Activated CD4-positive, alpha-beta T cell treated with anti-CD3 and anti-CD28 coated beads for 4 hours (primary cell): ENCODE data around the gene VWF.

Experiments used
- DNase-seq, 2 donors: peaks; one replicate each; pipeline ENCODE4 v3.0.0-alpha.2; 2020

Gene VWF

DNA sequence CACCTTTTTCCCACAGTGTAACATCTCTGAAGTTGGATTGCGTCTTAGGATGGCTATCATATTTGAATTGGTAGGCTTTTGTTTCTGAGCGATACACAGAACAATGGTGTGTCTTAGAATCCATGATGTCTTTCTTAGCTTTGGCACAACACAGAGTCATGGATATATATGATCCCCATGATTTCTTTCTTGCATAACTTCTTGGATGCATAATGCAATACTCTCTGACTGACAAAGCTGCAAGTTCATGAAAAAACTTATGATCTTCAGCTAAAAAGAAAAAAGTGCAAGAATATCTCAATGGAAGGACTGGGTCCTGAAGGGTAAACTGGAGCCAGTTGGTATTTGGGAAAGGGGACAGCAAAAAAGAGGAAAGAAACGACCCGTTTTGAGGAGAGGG lies 48.1 kb downstream of the VWF start:
- DNase-seq, result no peak

DNA sequence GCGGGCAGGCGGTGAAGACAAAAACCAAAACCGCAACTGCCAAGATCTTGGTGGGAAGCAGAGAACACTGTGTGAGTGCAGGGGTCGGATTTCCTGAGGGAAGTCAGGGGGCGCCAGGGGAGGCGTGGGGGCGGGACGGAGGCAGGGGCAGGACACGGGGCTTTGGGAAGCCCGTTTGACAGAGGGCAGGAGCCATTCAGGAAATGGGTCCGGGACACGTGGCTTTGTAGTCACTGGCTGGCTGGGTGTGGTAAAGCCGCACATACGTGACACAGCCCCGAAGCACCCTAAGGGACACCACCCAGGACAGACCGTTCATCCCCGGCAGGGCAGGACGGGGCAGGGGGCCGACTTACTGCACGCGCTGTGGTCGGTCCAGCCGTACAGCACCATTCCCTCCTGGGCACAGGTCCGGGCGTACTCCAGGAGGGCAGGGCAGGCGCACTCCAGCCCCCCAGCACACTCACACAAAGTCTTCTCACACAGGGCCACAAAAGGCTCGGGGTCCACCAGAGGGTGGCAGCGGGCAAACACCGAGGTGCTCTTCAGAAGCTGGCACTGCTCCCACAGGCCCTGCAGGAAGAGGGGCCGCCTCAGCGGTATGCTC lies 49.4 kb downstream of the VWF start:
- peak in 1 of 2 donors; percentile 17 for DNase-seq

DNA sequence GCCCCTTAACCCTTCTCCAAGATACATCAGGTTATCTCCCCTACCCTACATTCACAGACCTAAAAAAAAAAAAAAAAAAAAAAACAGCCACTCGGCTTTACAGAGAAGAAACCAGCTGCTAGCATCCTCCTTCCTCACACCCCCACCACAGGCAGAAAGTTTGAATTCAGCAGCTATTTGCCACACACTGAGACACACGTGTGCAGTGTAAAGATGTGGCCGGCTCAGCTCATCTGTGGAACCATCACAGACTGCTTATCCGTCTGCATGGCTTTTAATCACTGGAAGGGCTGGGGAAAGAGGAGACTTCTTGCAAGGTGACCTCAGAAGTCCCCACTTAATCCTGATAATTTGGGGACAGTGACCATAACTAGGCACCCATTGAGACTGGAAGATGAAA lies 50.0 kb downstream of the VWF start:
- no peak for DNase-seq

DNA sequence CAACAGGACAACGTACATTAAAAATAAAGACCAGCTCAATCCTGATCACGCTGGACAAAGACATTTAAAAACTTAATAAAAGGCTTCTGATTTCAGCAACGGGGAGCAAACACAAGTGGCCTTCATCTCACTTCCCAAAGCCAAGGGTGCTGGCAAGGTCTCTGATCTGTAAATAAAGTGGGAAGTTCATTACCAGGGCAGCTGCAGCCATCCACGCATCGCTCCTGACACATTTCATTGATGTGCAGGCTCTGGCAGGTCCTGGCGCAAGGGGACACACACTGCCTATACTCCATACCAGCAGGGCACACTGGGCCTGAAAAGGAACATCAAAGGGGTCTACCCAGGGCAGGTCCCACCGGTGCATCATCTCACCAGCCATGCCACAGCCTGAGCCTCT lies 51.0 kb downstream of the VWF start:
- no peak for DNase-seq

DNA sequence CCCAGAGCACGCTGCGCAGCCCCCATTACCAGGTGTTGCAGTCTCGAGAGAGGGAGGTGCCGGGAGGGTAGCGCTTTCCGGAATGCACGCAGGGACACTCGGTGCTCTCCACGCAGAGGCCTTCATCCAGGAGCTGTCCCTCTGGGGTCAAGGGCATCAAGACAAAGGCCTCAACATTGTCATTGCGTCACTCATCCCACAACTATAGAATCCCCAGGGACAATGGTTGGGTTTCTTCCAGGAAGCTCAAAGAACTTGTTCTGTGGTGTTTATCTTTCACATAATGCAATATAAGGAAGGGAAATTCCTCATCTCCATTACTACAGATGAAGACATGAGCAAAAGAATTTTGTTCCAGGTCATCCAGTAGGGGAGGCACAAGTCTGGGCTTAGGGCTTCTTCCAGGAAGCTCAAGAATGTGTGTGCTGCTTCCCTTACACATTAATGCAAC lies 52.1 kb downstream of the VWF start:
- no peak for DNase-seq

DNA sequence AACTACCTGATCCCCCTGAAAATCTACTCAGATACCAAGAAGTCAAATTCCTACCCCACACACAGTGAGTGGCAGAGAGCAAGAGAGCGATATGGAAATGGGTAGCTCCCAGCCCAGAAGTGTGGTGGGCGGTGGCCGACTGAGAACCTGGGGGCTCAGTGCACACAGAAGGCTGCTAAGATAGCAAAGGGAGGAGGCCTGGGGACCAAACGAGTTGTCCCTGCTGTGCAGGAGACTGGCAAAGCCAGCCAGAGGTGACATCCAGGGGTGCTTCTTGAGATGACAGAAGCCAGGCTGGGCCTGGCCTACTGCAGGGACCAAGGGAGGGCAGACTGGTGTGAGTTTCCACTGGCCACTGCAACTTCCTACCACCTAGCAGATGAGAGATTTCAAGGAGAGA lies 52.9 kb downstream of the VWF start:
- DNase-seq, result no peak

DNA sequence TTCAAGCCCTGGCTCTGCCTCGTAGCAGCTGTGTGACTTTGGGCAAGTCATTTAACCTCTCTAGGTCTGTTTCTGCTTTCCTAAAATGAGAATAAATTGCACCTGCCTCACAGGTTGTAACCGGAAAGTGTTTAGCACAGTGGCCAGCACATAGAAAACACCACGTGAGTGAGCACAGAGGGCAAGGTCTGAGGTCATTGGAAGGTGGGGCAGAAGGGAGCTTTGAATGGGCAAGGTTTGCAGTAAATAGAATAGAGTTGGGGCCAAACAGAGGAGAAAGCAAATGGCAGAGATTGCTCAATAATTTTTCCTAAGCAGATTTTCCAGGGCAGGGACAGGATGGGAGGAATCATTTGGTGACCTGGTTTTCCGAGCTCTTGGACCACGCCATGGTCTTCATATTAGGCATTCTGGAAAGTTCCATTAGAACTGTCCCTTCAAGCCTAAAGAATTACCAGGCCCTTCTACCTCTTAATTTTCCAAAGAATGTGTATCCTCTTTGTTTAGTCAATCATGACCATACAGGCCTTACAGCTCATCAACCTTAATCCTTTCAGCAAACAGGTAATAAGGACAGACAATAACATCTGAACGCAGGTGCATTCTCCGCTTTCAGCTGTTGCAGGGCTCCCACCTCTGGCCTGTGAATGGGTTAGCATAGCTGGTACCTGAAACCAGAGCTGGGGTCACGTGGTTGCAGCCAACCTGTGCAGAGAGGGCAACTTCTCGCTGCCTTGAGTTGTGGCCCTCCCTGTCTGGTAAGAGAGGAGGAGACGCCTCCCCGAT lies 53.8 kb downstream of the VWF start:
- no peak for DNase-seq

DNA sequence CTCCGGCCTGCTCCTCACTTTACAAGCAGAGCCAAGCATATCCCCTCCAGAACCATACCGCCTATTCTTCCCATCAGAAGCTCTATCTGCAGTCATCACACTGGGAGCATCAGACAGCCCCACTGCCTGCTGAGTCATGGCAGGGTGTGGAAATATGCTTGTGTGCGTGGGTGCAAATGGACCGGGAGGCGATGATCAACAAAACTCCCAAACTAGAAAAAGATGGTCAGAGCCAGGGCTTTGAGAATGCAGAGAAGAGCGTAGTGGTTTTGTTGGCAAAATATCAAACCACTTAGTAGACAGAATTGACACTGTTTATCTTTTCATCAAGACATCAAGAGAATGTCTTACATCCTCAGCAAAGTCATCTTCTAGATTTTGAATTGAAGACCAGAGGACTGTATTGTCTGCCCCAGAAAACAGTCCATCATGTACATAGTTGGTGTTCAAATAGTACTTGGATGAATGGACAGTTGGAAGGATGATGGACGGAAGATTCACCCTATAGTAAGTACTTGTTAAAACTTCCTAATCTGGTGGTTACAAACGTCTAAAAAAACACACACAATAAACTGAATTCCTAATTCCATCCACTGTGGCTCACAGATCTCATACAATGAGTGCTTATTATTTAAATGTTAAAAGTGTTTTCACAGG lies 54.9 kb downstream of the VWF start:
- peak; percentile 23 to 26 for DNase-seq

DNA sequence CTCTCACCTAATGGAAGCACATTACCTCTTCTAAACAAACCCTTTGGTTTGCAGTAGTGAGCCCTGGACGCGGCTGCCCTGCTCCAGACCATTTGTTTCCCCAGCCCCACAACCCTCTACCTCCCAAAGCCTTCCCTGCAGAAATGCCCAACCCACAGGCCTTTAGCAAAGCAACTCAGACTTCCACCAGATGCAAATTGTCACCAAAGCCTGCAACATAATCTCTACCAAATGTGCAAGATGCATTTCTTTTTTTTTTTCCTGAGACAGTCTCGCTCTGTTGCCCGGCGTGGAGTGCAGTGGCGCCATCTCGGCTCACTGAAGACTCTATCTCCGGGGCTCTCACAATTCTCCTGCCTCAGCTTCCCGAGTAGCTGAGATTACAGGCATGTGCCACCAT lies 56.2 kb downstream of the VWF start:
- DNase-seq, result no peak

DNA sequence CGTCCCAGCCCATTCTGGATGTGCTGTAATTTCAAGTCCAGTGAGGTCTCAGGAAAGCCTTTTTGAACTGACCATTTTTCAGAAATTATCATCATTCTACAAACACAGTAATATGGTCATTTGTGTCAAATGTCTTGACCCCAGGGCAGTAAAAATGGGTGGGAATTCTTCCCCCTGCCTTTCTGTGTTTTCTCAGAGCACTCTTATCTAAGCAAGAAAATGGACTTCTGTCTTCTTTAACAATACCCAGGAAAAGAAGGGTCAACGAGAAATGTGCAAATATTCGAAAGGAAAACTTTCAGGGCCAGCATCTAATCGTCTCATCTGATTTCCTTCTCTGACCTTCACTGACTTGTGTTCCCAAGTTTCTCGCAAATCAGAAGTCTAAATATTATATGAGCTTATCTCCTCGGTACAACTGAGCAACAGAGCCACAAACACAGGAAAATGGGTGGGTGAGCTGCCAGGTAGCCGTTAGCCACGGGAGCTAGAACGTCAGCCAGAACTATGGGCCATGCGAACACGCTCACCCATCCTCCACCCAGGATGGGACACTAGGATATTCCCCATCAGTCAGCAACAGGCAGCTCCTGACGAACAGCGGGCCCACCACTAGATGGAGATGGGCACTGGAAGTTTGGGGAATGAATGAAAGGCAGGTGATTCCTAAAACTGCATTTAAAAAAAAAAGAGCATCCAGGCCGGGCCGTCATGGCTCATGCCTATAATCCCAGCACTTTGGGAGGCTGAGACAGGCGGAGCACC lies 57.1 kb downstream of the VWF start:
- no peak for DNase-seq

DNA sequence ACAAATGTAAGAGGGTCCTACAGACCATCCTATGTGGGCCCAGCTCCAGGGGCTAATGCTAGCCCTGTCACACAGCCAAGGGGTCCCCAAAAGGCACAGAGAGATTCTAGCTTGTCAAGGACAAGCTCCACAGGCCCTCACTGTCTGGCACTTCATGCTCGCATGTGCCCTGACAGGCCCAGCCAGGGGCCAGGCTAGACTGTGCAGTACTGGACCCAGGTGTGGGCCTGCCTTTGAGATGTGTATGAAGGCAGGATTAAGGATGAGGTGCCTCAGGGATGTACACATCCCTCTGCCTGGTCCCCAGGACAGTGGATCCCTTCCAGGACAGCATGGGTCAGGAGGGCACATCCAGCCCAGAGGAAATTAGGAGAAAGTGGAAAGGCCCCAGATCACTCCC lies 57.8 kb downstream of the VWF start:
- no peak for DNase-seq

DNA sequence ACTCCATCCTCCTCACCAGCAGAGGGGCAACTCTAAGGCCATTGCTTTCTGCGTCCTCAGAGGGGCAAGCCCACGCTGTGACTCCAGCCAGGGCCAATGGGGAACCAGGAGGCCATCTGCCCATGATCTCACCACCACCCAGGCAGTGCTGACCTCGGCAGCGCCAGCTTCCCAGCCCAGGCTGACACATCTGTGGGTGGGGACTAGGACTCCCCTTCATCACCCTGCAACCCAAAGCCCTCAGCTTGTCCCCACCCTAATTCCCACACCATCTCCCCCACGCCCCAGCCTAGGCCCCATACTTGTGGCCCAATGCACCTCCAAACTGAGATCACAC lies 58.6 kb downstream of the VWF start:
- DNase-seq, result no peak

DNA sequence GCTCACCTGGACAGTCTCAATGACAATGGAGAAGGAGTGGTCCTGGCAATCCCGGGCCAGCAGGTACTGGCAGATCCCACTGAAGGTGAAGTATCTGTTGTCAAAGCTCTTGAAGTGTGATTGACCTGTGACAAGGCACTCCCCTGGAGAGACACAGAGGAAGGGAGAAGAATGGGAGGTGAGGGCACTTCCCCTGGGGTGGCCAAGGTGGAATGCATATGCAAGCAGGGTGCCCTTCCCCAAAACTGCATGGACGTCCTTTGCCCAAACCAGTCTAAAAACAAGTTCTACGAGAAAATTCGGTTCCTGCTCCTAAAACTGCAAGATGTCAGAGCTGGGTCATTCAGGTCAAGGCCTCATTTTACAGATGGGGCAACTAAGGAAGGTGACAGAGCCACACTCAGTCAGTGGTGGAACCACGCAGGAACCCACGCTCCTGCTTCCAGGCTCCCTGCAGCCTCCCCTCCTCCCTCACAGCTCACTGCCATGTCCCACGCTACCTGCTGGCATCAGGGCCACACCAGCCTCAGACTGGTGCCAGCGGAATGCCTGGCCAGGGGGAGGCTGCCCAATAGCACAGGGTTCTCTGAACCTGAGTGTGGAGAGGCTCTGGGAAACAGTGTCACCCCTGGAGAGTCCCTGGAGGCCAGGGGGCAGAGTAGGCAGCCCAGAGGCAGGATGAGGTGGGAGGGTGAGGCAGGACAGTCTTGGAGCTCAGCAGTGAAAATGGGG lies 59.2 kb downstream of the VWF start:
- no peak for DNase-seq

DNA sequence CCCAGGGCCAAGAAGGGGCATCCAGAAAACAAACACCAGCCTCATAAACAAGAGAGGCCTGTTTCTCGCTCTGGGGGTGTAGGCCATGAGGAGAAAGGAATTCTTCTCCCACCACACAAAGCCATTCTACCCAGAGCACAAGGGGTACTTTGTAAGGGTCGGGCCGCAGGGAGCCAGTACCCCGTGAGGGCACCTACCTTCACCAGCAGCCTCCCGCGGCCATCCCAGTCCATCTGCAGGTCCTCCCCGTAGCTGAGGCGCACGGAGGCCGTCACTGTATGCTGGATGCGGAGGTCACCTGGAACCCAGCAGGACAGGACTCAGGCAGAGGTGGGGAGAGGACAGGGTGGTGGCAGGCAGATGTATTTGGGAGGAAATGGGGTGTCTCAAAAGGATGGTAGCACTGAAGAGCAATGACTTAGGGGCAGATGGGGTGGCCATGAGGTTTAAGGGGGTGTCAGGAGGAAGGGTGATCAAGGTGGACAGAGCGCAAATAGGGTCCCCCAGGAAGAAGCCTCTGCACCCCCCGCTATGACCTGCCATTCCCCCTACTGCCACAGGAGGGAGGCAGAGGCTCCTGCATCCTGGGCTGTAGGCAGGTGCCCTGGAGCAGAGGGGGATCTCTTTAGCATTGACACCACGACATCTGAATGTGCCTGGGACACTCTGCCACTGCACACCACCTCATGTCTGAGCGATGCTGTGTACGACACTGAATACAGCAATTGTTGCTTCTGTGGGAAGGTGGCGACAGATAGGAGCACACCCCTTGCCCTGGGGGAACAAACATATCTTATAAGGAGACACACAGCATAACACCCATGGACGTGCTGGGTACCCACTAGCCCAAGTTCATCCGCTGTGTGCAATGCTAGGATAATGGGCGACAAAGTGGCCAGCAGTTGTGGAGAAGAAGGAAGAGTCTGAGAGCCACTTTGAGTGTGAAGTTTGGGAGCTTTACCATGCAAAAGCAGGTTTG lies 61.4 kb downstream of the VWF start:
- peak; percentile 40 to 56 for DNase-seq

DNA sequence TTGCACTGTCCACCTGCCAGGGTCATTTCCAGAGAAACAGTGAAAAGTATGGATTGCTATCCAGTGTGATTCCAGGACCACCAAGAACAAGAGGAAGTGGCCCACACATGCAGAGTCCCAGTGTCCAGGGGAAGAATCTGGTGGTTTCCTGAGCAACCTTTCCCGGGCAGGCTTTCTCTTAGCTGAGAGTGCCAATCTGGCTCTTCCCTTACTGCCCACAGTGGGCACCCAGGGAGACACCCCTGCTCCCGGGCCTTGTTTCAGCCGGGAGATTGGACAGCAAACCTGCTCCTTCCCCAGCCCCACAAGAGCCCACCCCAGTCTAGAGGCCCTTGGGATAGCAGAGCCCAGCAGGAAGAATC lies 62.1 kb downstream of the VWF start:
- DNase-seq, result no peak

DNA sequence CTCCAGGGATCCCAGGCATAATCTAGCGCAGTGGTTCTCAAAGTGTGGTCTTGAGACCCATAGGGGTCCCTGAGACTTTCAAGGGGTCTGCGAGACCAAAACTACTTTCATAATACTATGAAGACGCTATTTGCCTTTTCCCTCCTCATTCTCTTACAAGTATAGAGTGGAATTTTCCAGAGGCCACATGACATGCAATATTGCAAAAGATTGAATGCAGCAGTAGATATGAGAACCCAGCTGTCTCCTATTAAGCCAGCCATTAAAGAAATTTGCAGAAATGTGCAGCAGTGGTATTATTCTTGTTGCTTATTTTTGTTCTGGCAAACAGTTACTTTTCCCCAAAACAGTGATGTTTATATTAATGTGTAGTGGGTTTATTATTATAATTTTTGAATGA lies 62.8 kb downstream of the VWF start:
- no peak for DNase-seq

DNA sequence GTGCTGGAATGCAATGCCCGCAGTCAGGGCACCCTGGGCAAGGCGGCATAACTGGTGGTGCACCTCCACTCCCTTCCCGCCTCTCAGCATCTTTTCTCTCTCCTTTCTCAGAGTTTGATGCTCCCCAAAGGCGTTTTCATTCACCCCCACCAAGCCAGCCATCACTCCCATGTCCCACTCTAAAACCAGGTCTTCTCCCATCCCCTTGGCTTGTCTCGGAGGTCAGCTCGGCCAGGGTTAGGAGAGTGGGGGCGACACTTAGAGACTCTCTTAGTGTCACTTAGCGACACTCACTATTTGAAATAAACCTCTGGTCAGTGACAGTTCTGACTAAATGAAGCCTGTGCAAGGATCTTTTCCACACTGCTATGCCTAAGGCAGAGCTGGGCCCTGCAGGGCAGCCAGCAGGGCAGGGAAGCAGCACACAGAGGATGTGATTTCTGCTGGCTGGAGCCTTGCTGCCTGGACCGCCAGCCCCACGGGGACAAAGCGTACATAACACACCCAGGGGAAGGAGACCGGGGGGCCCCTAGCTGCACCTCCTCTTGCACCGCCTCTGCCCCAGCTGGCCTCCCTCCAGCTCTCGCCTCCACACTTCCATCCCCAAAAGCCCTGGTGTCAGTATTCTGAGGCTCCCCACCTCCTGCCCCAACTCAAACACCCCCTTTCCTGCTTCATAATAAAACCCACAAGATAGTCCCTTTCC lies 64.5 kb downstream of the VWF start:
- DNase-seq, result no peak

DNA sequence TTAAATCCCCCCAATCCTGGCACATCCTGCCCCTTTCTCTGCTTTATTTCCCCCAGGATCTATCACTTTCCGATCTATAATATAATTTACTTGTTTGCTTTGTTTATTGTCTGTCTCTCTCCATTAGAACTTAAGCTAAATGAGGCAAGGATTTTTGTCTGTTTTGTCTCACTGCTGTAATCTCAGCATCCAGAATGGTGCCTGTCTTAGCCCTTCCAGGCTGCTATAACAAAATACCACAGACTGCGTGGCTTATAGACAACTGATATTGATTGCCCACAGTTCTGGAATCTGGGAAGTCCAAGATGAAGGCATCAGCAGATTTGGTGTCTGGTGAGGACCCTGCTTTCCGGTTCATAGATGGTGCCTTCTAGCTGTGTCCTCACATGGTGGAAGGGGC lies 65.2 kb downstream of the VWF start:
- no peak for DNase-seq

DNA sequence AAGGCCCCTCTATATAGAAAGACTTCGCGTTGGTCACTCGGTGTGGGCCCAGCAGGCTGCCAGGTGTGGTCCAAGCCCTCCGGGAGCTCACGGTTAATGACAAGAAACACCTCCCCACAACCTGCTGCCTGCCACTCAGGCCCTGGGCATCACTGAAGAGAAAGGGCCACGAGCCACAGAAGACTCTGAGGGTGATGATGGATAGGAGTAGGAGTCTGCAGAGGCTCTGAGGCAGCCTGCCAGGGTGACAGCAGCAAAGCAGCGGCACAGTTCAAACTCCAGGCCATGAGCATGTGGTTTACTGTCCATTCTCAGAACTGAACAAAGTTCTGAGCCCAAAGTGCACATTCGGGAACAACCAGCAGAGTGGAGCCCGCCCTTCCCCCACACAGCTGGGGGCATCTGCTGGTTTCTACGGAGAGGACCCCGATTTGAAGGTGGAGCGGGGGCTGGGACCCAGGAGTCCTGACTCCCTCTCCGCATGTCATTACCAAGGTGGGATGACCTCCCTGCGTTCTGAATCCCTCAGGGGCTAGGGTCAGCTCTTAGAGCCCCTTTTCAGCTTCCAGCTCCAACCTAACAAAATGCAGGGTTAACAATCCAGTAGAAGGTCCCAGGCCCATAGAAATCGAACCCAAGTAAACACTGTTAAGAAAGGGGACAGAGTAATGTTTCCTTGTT lies 65.8 kb downstream of the VWF start:
- DNase-seq, result no peak

DNA sequence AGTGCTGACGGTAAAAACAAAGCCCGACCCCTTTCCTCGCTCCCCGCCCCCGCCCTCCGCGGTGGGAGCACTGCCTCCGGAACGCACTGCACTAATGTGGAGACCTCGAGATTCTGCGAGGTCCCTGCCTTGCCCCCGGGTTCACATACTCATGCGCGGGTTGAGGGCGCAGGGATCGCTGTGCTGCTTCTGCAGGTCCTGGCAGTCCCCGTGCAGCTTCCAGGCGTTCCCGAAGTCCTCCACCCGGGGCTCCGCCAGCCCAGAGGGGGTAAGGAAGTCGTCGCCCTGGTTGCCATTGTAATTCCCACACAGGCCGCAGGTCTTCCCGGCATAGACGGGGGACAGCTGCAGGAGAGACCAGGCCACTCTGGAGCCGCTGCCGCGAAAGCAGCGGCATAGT lies 66.8 kb downstream of the VWF start:
- DNase-seq, result no peak
